Caco-2 (cell line): ENCODE results near the gene COL27A1. TPM values are rescaled to one million over a fixed set of nuclear protein-coding genes. Genes with fewer than 3 reads are reported as not detected.

Source experiments
- BruUV-seq: library from RNA; stranded (reverse); fragments of 400-500 nt; replicated peaks from 2 replicates; lab custom pipeline; 2021; lab: Mats Ljungman, UMichigan
- CTCF ChIA-PET: fragments of 300-600 bp; sonication (Branson Sonifier 250); formaldehyde crosslinking; loops from one replicate; lab custom pipeline; 2022; ENCODE audit warnings: antibody characterized with exemption; lab: Charles Lee
- POLR2A ChIA-PET: fragments of 300-600 bp; sonication (Branson Sonifier 250); formaldehyde crosslinking; loops from one replicate; lab custom pipeline; 2022; ENCODE audit warnings: antibody characterized with exemption; lab: Charles Lee
- DNase-seq, 2 experiments: peaks; one replicate each; pipeline versions ENCODE4 v3.0.0 to v3.0.0-alpha.2; 2020 to 2022
- H3K27me3 ChIP-seq: replicated peaks from 2 replicates; pipeline ENCODE4 v1.6.0; 2011; ENCODE audit warnings: low read length; ENCODE audit not compliant: control insufficient read depth, insufficient read depth
- H3K36me3 ChIP-seq: 2 replicates; pipeline ENCODE4 v1.5.1; 2011; ENCODE audit warnings: low read length; ENCODE audit not compliant: control insufficient read depth, insufficient read depth
- H3K4me1 ChIP-seq: fragments of 250-450 bp; sonication (Bioruptor Pico); 2 replicates; pipeline ENCODE4 v1.5.1; 2020; ENCODE audit warnings: mild to moderate bottlenecking
- H3K4me3 ChIP-seq: 2 replicates; pipeline ENCODE4 v1.5.1; 2011; ENCODE audit warnings: low read depth, mild to moderate bottlenecking, control low read depth, low read length
- H3K9me3 ChIP-seq: fragments of 250-450 bp; sonication (Bioruptor Pico); 2 replicates; pipeline ENCODE4 v1.5.1; 2020; ENCODE audit warnings: mild to moderate bottlenecking, moderate library complexity
- H3K27ac Mint-ChIP-seq: one replicate; pipeline ENCODE4 v1.8.0; 2022; ENCODE audit warnings: mixed read lengths; ENCODE audit not compliant: unreplicated experiment
- H3K27me3 Mint-ChIP-seq: one replicate; pipeline ENCODE4 v1.8.0; 2022; ENCODE audit warnings: mixed read lengths; ENCODE audit not compliant: insufficient read depth, unreplicated experiment
- H3K36me3 Mint-ChIP-seq: one replicate; pipeline ENCODE4 v1.8.0; 2022; ENCODE audit warnings: mild to moderate bottlenecking, mixed read lengths; ENCODE audit not compliant: insufficient read depth, unreplicated experiment
- H3K4me1 Mint-ChIP-seq: one replicate; pipeline ENCODE4 v1.8.0; 2022; ENCODE audit warnings: low read depth, mixed read lengths; ENCODE audit not compliant: unreplicated experiment
- H3K4me3 Mint-ChIP-seq: one replicate; pipeline ENCODE4 v1.8.0; 2022; ENCODE audit warnings: mild to moderate bottlenecking, moderate library complexity, mixed read lengths; ENCODE audit not compliant: unreplicated experiment
- H3K9me3 Mint-ChIP-seq: one replicate; pipeline ENCODE4 v1.8.0; 2022; ENCODE audit warnings: mixed read lengths; ENCODE audit not compliant: unreplicated experiment
- intact Hi-C: fragments of 100-400 bp; cut with micrococcal nuclease; formaldehyde crosslinking; loops from one replicate; pipeline ENCODE4 v1.10.0; 2022; ENCODE audit not compliant: unreplicated experiment
- total RNA-seq: library from RNA; stranded (reverse); gene quantifications from 2 replicates; pipeline ENCODE4 v1.2.3, GENCODE V29; 2022
- TF ChIP-seq, protein P1 (sequence below), 2 experiments: fragments of 200-600 bp in 1 of 2; IDR thresholded peaks; 1 replicate in 1 of 2; 2 replicates in 1 of 2; pipeline versions ENCODE4 v1.5.1 to v1.8.0; 2011 to 2022; ENCODE audit warnings: antibody characterized with exemption in 1 of 2, control low read depth in 1 of 2, inconsistent platforms in 1 of 2, low read depth in 1 of 2, low read length in 1 of 2, mild to moderate bottlenecking in 1 of 2, moderate library complexity in 1 of 2; ENCODE audit not compliant: insufficient read depth in 1 of 2, severe bottlenecking in 1 of 2, unreplicated experiment in 1 of 2

Gene COL27A1
- total RNA-seq, 1 experiment from 2014 or later: 31.1 TPM

DNA sequence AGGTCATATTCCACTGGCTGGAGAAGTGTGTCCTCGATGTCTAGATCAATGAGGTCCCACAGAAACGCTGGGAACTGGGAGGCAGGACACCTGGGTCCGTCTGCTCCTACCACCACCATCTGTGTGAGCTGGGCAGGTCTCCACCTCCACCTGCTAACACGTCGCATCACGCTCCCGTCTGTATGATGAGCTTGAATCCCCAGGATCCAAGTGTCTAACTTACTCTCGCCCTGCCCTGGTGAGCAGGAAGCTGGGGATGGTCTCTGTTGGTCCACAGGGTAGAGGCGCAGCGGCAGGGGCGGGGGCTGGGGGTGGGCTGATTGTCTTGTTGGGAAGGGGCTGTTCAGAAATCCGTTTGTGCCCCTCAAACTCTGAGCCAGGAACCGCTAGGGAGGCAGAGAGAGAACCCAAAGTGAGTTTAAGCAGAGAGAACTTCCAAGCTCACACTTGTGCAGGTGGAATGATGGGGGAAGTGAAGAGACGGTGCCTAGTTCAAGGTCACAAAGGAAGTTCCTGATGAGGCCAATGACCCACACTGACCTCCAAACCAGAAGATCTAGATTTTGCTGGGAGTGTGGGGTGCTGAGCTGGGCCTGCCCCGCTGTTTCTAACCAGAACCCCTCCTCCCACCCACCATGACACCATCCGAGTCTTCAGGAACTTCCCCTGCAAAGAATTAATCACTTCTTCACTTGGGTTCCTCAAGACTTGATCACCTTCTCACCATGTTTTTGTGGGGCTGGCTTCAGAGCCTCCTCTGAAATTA lies 195.5 kb downstream of the COL27A1 start:
- H3K4me1 Mint-ChIP-seq: peaks cover 15% of the 10 kb centered on the region
- H3K9me3 ChIP-seq: no peaks in the 10 kb centered on the region
- H3K9me3 Mint-ChIP-seq: no peaks in the 10 kb centered on the region
- ChIA-PET CTCF (interaction anchor here (0.7 kb wide), 1 partner anchor 719 kb away, joined by 3 read pairs; no protein-coding TSS in a partner anchor), POLR2A (no interaction called here)
- TF ChIP-seq, protein P1, sequence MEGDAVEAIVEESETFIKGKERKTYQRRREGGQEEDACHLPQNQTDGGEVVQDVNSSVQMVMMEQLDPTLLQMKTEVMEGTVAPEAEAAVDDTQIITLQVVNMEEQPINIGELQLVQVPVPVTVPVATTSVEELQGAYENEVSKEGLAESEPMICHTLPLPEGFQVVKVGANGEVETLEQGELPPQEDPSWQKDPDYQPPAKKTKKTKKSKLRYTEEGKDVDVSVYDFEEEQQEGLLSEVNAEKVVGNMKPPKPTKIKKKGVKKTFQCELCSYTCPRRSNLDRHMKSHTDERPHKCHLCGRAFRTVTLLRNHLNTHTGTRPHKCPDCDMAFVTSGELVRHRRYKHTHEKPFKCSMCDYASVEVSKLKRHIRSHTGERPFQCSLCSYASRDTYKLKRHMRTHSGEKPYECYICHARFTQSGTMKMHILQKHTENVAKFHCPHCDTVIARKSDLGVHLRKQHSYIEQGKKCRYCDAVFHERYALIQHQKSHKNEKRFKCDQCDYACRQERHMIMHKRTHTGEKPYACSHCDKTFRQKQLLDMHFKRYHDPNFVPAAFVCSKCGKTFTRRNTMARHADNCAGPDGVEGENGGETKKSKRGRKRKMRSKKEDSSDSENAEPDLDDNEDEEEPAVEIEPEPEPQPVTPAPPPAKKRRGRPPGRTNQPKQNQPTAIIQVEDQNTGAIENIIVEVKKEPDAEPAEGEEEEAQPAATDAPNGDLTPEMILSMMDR (IDR thresholded peaks at IDR 0.05; ENCODE audit: insufficient read depth in 1 of 2, low read depth in 1 of 2, low read length in 1 of 2, severe bottlenecking in 1 of 2, unreplicated experiment in 1 of 2): no peak
- no peaks in the 10 kb centered on the region for H3K27me3 ChIP-seq
- H3K27me3 Mint-ChIP-seq: no peaks in the 10 kb centered on the region
- no peak overlapping the region for H3K4me3 Mint-ChIP-seq
- no TSS peak for BruUV-seq
- H3K4me3 ChIP-seq: no peak overlapping the region
- H3K36me3 Mint-ChIP-seq: peaks cover 38% of the 10 kb centered on the region
- H3K4me1 ChIP-seq: peaks cover 17% of the 10 kb centered on the region
- intact Hi-C loops: no loop called here
- DNase-seq: no peak
- H3K27ac Mint-ChIP-seq: no peak overlapping the region
- H3K36me3 ChIP-seq: peaks cover 2% of the 10 kb centered on the region; the same call in 1 of the 2 replicates

DNA sequence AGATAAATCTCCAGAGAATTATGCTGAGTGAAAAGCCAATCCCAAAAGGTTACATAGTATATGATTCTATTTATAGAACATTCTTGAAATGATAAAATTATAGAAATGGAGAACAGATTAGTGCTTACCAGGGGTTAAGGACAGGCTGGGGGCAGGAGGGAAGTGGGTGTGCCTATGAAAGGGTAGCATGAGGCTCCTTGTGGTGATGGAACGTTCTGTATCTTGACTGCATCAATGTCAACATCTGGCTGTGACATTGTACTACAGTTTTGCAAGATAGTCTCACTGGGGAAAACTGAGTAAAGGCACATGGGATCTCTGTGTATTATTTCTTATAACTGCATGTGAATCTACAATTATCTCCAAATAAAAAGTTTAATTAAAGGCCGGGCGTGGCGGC lies 196.6 kb downstream of the COL27A1 start:
- no peaks in the 10 kb centered on the region for H3K27me3 Mint-ChIP-seq
- Histone ChIP-seq H3K9me3 (no peaks in the 10 kb centered on the region), H3K27me3 (no peaks in the 10 kb centered on the region), H3K4me3 (no peak overlapping the region), H3K36me3 (peaks cover 2% of the 10 kb centered on the region; the same call in 1 of the 2 replicates), H3K4me1 (peaks cover 17% of the 10 kb centered on the region)
- peaks cover 33% of the 10 kb centered on the region for H3K36me3 Mint-ChIP-seq
- TF ChIP-seq, protein P1 (IDR thresholded peaks at IDR 0.05; ENCODE audit: insufficient read depth in 1 of 2, low read depth in 1 of 2, low read length in 1 of 2, severe bottlenecking in 1 of 2, unreplicated experiment in 1 of 2): no peak
- BruUV-seq: no TSS peak
- no peak overlapping the region for H3K4me3 Mint-ChIP-seq
- ChIA-PET POLR2A (no interaction called here), CTCF (interaction anchor here (0.5 kb wide), 1 partner anchor 21 kb away, joined by 4 read pairs; no protein-coding TSS in a partner anchor)
- DNase-seq: no peak
- no peak overlapping the region for H3K27ac Mint-ChIP-seq
- intact Hi-C loops: no loop called here
- peaks cover 15% of the 10 kb centered on the region for H3K4me1 Mint-ChIP-seq
- H3K9me3 Mint-ChIP-seq: no peaks in the 10 kb centered on the region

DNA sequence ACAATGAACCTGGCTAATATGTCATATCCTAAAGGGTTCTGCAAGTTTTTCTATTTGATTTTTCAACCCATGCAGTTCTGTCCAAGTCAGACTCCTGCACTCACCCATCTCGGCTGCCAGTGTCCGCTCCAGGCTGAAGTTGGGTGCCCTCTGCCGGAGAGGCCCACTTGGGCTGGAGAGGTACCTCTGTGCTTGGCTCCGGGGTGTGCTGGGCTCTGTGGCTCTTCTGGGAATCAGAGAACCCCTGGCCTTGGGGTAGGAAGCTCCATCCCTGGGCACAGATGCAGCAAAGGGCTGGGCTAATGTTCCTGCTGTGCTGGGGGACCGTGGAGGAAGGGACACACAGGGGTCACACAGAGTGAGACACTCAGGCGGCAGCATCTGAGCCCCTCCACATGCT lies 200.5 kb downstream of the COL27A1 start:
- ChIA-PET CTCF (no interaction called here), POLR2A (no interaction called here)
- no peak overlapping the region for H3K4me3 ChIP-seq
- peaks cover 23% of the 10 kb centered on the region for H3K36me3 Mint-ChIP-seq
- no peaks in the 10 kb centered on the region for H3K27me3 ChIP-seq
- H3K9me3 ChIP-seq: no peaks in the 10 kb centered on the region
- H3K4me3 Mint-ChIP-seq: no peak overlapping the region
- intact Hi-C loops: no loop called here
- no peaks in the 10 kb centered on the region for H3K36me3 ChIP-seq
- H3K4me1 Mint-ChIP-seq: no peaks in the 10 kb centered on the region
- DNase-seq: no peak
- H3K9me3 Mint-ChIP-seq: no peaks in the 10 kb centered on the region
- no peaks in the 10 kb centered on the region for H3K27me3 Mint-ChIP-seq
- TF ChIP-seq, protein P1 (IDR thresholded peaks at IDR 0.05; ENCODE audit: insufficient read depth in 1 of 2, low read depth in 1 of 2, low read length in 1 of 2, severe bottlenecking in 1 of 2, unreplicated experiment in 1 of 2): no peak
- BruUV-seq: no TSS peak
- H3K27ac Mint-ChIP-seq: no peak overlapping the region
- H3K4me1 ChIP-seq: no peaks in the 10 kb centered on the region
